ENCODE results near the gene CTTN.

CTTN gene

DNA sequence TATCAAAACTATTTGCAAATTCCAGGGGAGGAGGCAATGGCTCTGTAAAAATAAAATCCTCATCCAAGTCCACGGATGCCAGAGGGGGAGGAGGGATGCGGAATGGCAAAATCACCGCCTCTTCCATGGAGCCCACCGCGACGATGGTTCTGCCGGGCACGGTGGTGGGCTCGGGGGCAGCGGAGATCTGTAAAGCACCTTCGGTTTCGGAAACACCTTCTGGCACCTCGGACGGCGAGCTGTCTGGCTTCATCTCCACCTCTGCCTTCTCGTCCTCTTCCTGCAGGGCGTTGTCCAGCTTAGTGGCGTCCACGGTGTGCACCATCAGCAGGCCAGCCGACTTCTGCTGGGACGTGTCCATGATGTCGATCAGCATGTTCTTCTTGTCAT is 87.7 kb downstream of the CTTN start:
- no peak overlapping the region for H2BK15ac ChIP-seq (ENCODE audit: low read depth, poor library complexity, severe bottlenecking)
- H4K8ac ChIP-seq (ENCODE audit: low read length): no peak overlapping the region
- no peaks in the 10 kb centered on the region for H3K27me3 ChIP-seq (ENCODE audit: control insufficient read depth in 1 of 2, insufficient read depth in 1 of 2, low read length in 2 of 2)
- 96% methylated on average over 22 of the region's 22 CpGs for WGBS
- H3K18ac ChIP-seq (ENCODE audit: low read depth in 1 of 2, low read length in 2 of 2): no peak overlapping the region
- no peak overlapping the region for H2BK12ac ChIP-seq (ENCODE audit: low read length in 2 of 2)
- H3K4ac ChIP-seq (ENCODE audit: low read depth in 1 of 2, low read length in 2 of 2): no peak overlapping the region
- no peak overlapping the region for H3K4me2 ChIP-seq (ENCODE audit: low read length, poor library complexity, severe bottlenecking)
- no peak overlapping the region for H3K4me3 ChIP-seq (ENCODE audit: insufficient read depth in 1 of 2, low read depth in 1 of 2, low read length in 2 of 2)
- no peaks in the 10 kb centered on the region for H3K79me1 ChIP-seq (replicated peaks; ENCODE audit: low read length, poor library complexity, severe bottlenecking)
- H3K27ac ChIP-seq (ENCODE audit: low read length, poor library complexity, severe bottlenecking): no peak overlapping the region
- peaks cover 9 to 18% of the 10 kb centered on the region in 2 experiments for H3K36me3 ChIP-seq (ENCODE audit: control insufficient read depth in 1 of 2, insufficient read depth in 2 of 2, low read depth in 1 of 2, low read length in 2 of 2)
- H2AK5ac ChIP-seq (ENCODE audit: low read length, severe bottlenecking): no peak overlapping the region
- no peak overlapping the region for H3K9ac ChIP-seq (ENCODE audit: low read length)
- no peak overlapping the region for H2BK5ac ChIP-seq (ENCODE audit: low read depth, low read length, poor library complexity, severe bottlenecking)
- no peak overlapping the region for H2BK120ac ChIP-seq (ENCODE audit: low read depth, low read length)
- H4K91ac ChIP-seq (ENCODE audit: low read length): no peak overlapping the region
- H3K23ac ChIP-seq (ENCODE audit: low read length in 2 of 2): no peak overlapping the region
- H3K9me3 ChIP-seq (ENCODE audit: control insufficient read depth, low read length): peaks cover 8% of the 10 kb centered on the region
- DNase-seq: no peak
- no peak overlapping the region for H3K14ac ChIP-seq (ENCODE audit: low read length in 2 of 2)
- peaks cover 16% of the 10 kb centered on the region for H3K4me1 ChIP-seq (ENCODE audit: control insufficient read depth, insufficient read depth, low read depth, low read length)
- no peak overlapping the region for H2AFZ ChIP-seq (ENCODE audit: low read depth, low read length)

Measured in mesenchymal stem cell (in vitro differentiated cells and primary cell).